H1 (cell line): ENCODE data around the gene PTCH1. TPM values are rescaled to one million over a fixed set of nuclear protein-coding genes. Genes with fewer than 3 reads are reported as not detected.

Experiments
- CHD7 ChIP-seq: fragments of 300-600 bp; sonication (generic); IDR thresholded peaks from 2 replicates; pipeline ENCODE4 v1.7.1; 2012; ENCODE audit warnings: low read length, moderate library complexity, mild to moderate bottlenecking, inconsistent platforms; ENCODE audit not compliant: insufficient replicate concordance
- CREB1 ChIP-seq: IDR thresholded peaks from 2 replicates; pipeline ENCODE4 v1.6.1; 2012; ENCODE audit warnings: inconsistent platforms
- NANOG ChIP-seq: IDR thresholded peaks from 2 replicates; pipeline ENCODE4 v1.6.1; 2011; ENCODE audit warnings: low read length, low read depth, mild to moderate bottlenecking, inconsistent platforms; ENCODE audit not compliant: insufficient read depth, poor library complexity, severe bottlenecking
- RFX5 ChIP-seq: IDR thresholded peaks from 2 replicates; pipeline ENCODE4 v1.6.1; 2011; ENCODE audit warnings: low read depth, low read length, improper control_type of control experiment, borderline replicate concordance
- SIN3A ChIP-seq, 2 experiments: IDR thresholded peaks in 1 of 2; conservative IDR thresholded peaks in 1 of 2; 2 replicates each; pipeline ENCODE4 v1.6.1; 2011 to 2012; ENCODE audit warnings: low read length in 2 of 2, improper control_type of control experiment in 1 of 2, low read depth in 1 of 2, mild to moderate bottlenecking in 1 of 2
- SIX5 ChIP-seq: IDR thresholded peaks from 2 replicates; pipeline ENCODE4 v1.6.1; 2011; ENCODE audit warnings: mild to moderate bottlenecking, low read depth, low read length
- SUZ12 ChIP-seq: fragments of 200-600 bp; sonication (generic); IDR thresholded peaks from 2 replicates; pipeline ENCODE4 v1.6.1; 2012; ENCODE audit warnings: mild to moderate bottlenecking, inconsistent platforms, low read length, moderate library complexity, mixed read lengths
- polyA plus RNA-seq, 7 experiments: library from polyadenylated mRNA; depleted of rRNA in 3 of 7; stranded (reverse) in 5 of 7; unstranded in 2 of 7; fragments of >200 nt in 5 of 7; fragments of 200-250 nt in 2 of 7; gene quantifications; 1 replicate in 5 of 7; 2 replicates in 1 of 7; 4 replicates in 1 of 7; pipeline versions ENCODE4 v1.2.1 to v1.2.3, GENCODE V29; 2011 to 2013; ENCODE audit warnings: missing spikeins in 2 of 7, mixed read lengths in 2 of 7
- total RNA-seq: library from RNA; stranded (reverse); fragmentation: NEBNext Ultra II Directional; extraction: Animal tissue kit (Norgen Biotek cat#: 25700); gene quantifications from 2 replicates; pipeline ENCODE4 v1.2.1, GENCODE V29; 2021

PTCH1 gene
- total and polyA plus RNA-seq, 2 of the 8 experiments (the other 6 are each of a cell fraction or from before 2014, with no cell fraction given) = 6.4 to 34.1 TPM

- TF ChIP-seq RFX5 (no peak), SIX5 (no peak), CHD7 (no peak), SUZ12 (no peak), SIN3A (conservative IDR thresholded peaks at IDR 0.05 in 1 of 2, IDR thresholded peaks at IDR 0.05 in 1 of 2; ENCODE audit: low read depth in 1 of 2, low read length in 2 of 2) (no peak), CREB1 (no peak), NANOG (no peak)
Observed at GRCh38 chr9:95429948-95430620, 86.7 kb downstream of the PTCH1 start (continued).
